HepG2 (cell line): ENCODE measurements around the gene SLC22A31. TPM values are rescaled to one million over a fixed set of nuclear protein-coding genes. Genes with fewer than 3 reads are reported as not detected.
A peak's percentile ranks its signal among the peaks of the same experiment; 100 is the strongest.

ENCODE experiments used
- CBX2 ChIP-seq, 2 experiments: fragments of 200-600 bp in 1 of 2; sonication (generic); formaldehyde crosslinking in 1 of 2; IDR thresholded peaks; 2 replicates each; pipeline versions ENCODE4 v1.7.0 to v1.8.1; 2018 to 2022; ENCODE audit warnings: low read depth in 2 of 2, low read length in 1 of 2, mild to moderate bottlenecking in 1 of 2, missing genetic modification reagents in 1 of 2
- CSRNP1 ChIP-seq: sonication (generic); formaldehyde crosslinking; IDR thresholded peaks from 2 replicates; pipeline ENCODE4 v1.8.1; 2023; ENCODE audit warnings: mild to moderate bottlenecking, missing genetic modification reagents
- GABPA ChIP-seq, 2 experiments: IDR thresholded peaks; 2 replicates each; pipeline ENCODE4 v1.6.1; 2011 to 2016; ENCODE audit warnings: low read depth in 2 of 2, low read length in 1 of 2, missing biosample characterization in 1 of 2, missing genetic modification characterization in 1 of 2
- HDAC2 ChIP-seq: sonication (generic); formaldehyde crosslinking; IDR thresholded peaks from 2 replicates; pipeline ENCODE4 v1.4.0; 2020; ENCODE audit warnings: missing genetic modification reagents
- KDM5B ChIP-seq: sonication (generic); formaldehyde crosslinking; IDR thresholded peaks from 2 replicates; pipeline ENCODE4 v1.4.0; 2020; ENCODE audit warnings: missing genetic modification reagents, mild to moderate bottlenecking, borderline replicate concordance
- MEIS1 ChIP-seq: sonication (generic); formaldehyde crosslinking; IDR thresholded peaks from 2 replicates; pipeline ENCODE4 v1.9.0; 2021; ENCODE audit warnings: mild to moderate bottlenecking, missing genetic modification reagents, moderate library complexity, borderline replicate concordance
- NAIF1 ChIP-seq: sonication (generic); formaldehyde crosslinking; IDR thresholded peaks from 2 replicates; pipeline ENCODE4 v1.5.0; 2020; ENCODE audit warnings: mild to moderate bottlenecking, missing genetic modification reagents, borderline replicate concordance
- PPARG ChIP-seq: conservative IDR thresholded peaks from 2 replicates; pipeline ENCODE4 v1.6.1; 2016; ENCODE audit warnings: missing biosample characterization, missing genetic modification reagents
- RFXAP ChIP-seq: sonication (generic); formaldehyde crosslinking; IDR thresholded peaks from 2 replicates; pipeline ENCODE4 v1.4.0; 2020; ENCODE audit warnings: missing genetic modification reagents, borderline replicate concordance
- SATB2 ChIP-seq: sonication (generic); formaldehyde crosslinking; IDR thresholded peaks from 2 replicates; pipeline ENCODE4 v1.5.0; 2020; ENCODE audit warnings: missing genetic modification reagents
- TEAD2 ChIP-seq: sonication (generic); formaldehyde crosslinking; IDR thresholded peaks from 2 replicates; pipeline ENCODE4 v1.9.0; 2021; ENCODE audit warnings: missing genetic modification reagents
- TRIM22 ChIP-seq: fragments of 450-650 bp; IDR thresholded peaks from 2 replicates; pipeline ENCODE4 v1.6.1; 2017
- XRCC5 ChIP-seq: fragments of 200-400 bp; formaldehyde crosslinking; optimal IDR thresholded peaks from 2 replicates; pipeline ENCODE3; 2017; ENCODE audit warnings: mild to moderate bottlenecking, low read length
- ZNF274 ChIP-seq: sonication (generic); formaldehyde crosslinking; IDR thresholded peaks from 2 replicates; pipeline ENCODE4 v1.5.1; 2020; ENCODE audit warnings: mild to moderate bottlenecking, missing genetic modification reagents
- ZNF619 ChIP-seq: sonication (generic); formaldehyde crosslinking; IDR thresholded peaks from 2 replicates; pipeline ENCODE4 v1.4.0; 2020; ENCODE audit warnings: mild to moderate bottlenecking, missing genetic modification reagents
- ZNF720 ChIP-seq: sonication (generic); formaldehyde crosslinking; IDR thresholded peaks from 2 replicates; pipeline ENCODE4 v1.4.0; 2020; ENCODE audit warnings: missing genetic modification reagents
- ZNF772 ChIP-seq: sonication (generic); formaldehyde crosslinking; IDR thresholded peaks from 2 replicates; pipeline ENCODE4 v1.5.0; 2020; ENCODE audit warnings: mild to moderate bottlenecking, missing genetic modification reagents
- polyA plus RNA-seq, 8 experiments: library from polyadenylated mRNA; depleted of rRNA in 3 of 8; stranded (reverse) in 7 of 8; unstranded in 1 of 8; fragments of >200 nt; fragmentation: Illumina TruSeq in 4 of 8; extraction: Trizol in 4 of 8; gene quantifications; 2 replicates each; pipeline versions ENCODE4 v1.2.1 to v1.2.3, GENCODE V29; 2011 to 2016; ENCODE audit warnings: low read depth in 4 of 8, missing spikeins in 1 of 8, mixed read lengths in 1 of 8; ENCODE audit not compliant: insufficient read depth in 1 of 8
- total RNA-seq, 5 experiments: library from RNA; depleted of rRNA; stranded (reverse); fragments of >200 nt; fragmentation: Illumina TruSeq; extraction: Trizol; gene quantifications; 2 replicates each; pipeline ENCODE4 v1.2.3, GENCODE V29; 2016; ENCODE audit warnings: low read depth in 1 of 5
- TF ChIP-seq, protein P1 (sequence below): sonication (generic); formaldehyde crosslinking; IDR thresholded peaks from 2 replicates; pipeline ENCODE4 v1.5.0; 2020; ENCODE audit warnings: mild to moderate bottlenecking, missing genetic modification reagents, borderline replicate concordance
- TF ChIP-seq, protein P2 (sequence below): sonication (generic); formaldehyde crosslinking; IDR thresholded peaks from 2 replicates; pipeline ENCODE4 v1.5.0; 2020; ENCODE audit warnings: missing genetic modification reagents
- TF ChIP-seq, protein P3 (sequence below): sonication (generic); formaldehyde crosslinking; IDR thresholded peaks from 2 replicates; pipeline ENCODE4 v1.4.0; 2020; ENCODE audit warnings: missing genetic modification reagents

Gene SLC22A31
- total and polyA plus RNA-seq, 2 of the 13 experiments (the other 11 are each of a cell fraction or from before 2014, with no cell fraction given), result 67.3 to 83.3 TPM

- TF ChIP-seq CSRNP1 (CRISPR knock-in tag), result no peak
- no peak for TF ChIP-seq TEAD2 (CRISPR knock-in tag)
- TF ChIP-seq NAIF1 (CRISPR knock-in tag), result no peak
- TF ChIP-seq, protein P1, sequence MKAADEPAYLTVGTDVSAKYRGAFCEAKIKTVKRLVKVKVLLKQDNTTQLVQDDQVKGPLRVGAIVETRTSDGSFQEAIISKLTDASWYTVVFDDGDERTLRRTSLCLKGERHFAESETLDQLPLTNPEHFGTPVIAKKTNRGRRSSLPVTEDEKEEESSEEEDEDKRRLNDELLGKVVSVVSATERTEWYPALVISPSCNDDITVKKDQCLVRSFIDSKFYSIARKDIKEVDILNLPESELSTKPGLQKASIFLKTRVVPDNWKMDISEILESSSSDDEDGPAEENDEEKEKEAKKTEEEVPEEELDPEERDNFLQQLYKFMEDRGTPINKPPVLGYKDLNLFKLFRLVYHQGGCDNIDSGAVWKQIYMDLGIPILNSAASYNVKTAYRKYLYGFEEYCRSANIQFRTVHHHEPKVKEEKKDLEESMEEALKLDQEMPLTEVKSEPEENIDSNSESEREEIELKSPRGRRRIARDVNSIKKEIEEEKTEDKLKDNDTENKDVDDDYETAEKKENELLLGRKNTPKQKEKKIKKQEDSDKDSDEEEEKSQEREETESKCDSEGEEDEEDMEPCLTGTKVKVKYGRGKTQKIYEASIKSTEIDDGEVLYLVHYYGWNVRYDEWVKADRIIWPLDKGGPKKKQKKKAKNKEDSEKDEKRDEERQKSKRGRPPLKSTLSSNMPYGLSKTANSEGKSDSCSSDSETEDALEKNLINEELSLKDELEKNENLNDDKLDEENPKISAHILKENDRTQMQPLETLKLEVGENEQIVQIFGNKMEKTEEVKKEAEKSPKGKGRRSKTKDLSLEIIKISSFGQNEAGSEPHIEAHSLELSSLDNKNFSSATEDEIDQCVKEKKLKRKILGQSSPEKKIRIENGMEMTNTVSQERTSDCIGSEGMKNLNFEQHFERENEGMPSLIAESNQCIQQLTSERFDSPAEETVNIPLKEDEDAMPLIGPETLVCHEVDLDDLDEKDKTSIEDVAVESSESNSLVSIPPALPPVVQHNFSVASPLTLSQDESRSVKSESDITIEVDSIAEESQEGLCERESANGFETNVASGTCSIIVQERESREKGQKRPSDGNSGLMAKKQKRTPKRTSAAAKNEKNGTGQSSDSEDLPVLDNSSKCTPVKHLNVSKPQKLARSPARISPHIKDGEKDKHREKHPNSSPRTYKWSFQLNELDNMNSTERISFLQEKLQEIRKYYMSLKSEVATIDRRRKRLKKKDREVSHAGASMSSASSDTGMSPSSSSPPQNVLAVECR (CRISPR knock-in tag), result no peak
- TF ChIP-seq, protein P2, sequence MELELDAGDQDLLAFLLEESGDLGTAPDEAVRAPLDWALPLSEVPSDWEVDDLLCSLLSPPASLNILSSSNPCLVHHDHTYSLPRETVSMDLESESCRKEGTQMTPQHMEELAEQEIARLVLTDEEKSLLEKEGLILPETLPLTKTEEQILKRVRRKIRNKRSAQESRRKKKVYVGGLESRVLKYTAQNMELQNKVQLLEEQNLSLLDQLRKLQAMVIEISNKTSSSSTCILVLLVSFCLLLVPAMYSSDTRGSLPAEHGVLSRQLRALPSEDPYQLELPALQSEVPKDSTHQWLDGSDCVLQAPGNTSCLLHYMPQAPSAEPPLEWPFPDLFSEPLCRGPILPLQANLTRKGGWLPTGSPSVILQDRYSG (CRISPR knock-in tag), result no peak
- no peak for TF ChIP-seq CBX2 (IDR thresholded peaks at IDR 0.05; ENCODE audit: low read depth, low read length)
- no peak for TF ChIP-seq CBX2 (CRISPR knock-in tag; IDR thresholded peaks at IDR 0.05; ENCODE audit: low read depth)
- TF ChIP-seq KDM5B, result no peak
- no peak for TF ChIP-seq ZNF772 (CRISPR knock-in tag)
- no peak for TF ChIP-seq PPARG (CRISPR knock-in tag)
- TF ChIP-seq, protein P3, sequence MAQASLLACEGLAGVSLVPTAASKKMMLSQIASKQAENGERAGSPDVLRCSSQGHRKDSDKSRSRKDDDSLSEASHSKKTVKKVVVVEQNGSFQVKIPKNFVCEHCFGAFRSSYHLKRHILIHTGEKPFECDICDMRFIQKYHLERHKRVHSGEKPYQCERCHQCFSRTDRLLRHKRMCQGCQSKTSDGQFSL (CRISPR knock-in tag), result no peak
- peak; percentile 63; the same call in 1 of the 2 replicates for TF ChIP-seq HDAC2 (CRISPR knock-in tag)
- TF ChIP-seq MEIS1 (CRISPR knock-in tag), result no peak
- no peak for TF ChIP-seq GABPA (IDR thresholded peaks at IDR 0.05; ENCODE audit: low read depth, low read length)
- peak; percentile 57 for TF ChIP-seq GABPA (CRISPR knock-in tag; IDR thresholded peaks at IDR 0.05; ENCODE audit: low read depth)
- peak; percentile 38 for TF ChIP-seq XRCC5
- TF ChIP-seq SATB2, result no peak
- no peak for TF ChIP-seq TRIM22
- no peak for TF ChIP-seq ZNF274
- no peak for TF ChIP-seq RFXAP (CRISPR knock-in tag)
- TF ChIP-seq ZNF720, result no peak
- TF ChIP-seq ZNF619 (CRISPR knock-in tag), result no peak
Measured at GRCh38 chr16:89216315-89217137, 16.2 kb upstream of the SLC22A31 start (continued).
